ENCODE measurements around the gene NPM1.

DNA sequence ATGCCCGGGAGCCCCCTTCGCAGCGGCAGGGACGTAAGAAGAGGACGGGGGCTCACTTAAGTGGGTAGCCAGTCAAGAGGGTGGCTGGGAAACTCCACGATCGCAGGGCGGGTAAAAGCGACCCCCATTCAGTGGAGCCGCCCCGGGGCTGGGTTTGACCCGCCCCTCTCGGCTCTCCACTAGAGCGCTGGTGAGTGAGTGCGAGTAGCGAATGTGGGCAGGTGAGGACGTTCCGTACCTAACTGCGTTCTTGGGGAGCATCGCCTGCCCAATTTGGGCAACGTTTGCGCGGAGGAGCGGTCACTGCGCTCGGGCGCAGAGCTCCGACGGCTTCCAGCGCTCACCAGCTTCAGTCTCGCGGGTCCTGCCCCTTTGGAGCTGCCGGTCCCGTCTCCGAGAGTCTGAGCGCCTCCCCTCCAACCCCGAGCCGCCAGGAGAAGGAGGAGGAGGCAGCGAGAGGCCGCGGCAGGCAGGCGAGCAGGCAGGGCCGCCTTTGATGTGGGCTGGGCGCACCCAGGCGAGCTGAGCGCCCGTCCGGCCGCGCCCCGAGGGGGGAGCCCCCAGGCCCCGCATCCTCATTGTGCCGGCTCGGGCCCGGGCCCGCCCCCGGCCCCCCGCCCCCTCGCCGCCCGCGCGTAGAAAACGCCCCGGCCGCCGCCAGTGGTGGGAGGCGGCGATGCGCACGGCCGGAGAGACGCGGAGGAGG, 31.5 kb downstream of the NPM1 start, which contains the start of gene FGF18:
- TF ChIP-seq, protein P1, sequence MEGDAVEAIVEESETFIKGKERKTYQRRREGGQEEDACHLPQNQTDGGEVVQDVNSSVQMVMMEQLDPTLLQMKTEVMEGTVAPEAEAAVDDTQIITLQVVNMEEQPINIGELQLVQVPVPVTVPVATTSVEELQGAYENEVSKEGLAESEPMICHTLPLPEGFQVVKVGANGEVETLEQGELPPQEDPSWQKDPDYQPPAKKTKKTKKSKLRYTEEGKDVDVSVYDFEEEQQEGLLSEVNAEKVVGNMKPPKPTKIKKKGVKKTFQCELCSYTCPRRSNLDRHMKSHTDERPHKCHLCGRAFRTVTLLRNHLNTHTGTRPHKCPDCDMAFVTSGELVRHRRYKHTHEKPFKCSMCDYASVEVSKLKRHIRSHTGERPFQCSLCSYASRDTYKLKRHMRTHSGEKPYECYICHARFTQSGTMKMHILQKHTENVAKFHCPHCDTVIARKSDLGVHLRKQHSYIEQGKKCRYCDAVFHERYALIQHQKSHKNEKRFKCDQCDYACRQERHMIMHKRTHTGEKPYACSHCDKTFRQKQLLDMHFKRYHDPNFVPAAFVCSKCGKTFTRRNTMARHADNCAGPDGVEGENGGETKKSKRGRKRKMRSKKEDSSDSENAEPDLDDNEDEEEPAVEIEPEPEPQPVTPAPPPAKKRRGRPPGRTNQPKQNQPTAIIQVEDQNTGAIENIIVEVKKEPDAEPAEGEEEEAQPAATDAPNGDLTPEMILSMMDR (IDR thresholded peaks at IDR 0.05 in 8 of 11, conservative IDR thresholded peaks at IDR 0.05 in 3 of 11) = peak in 2 of 11 experiments; percentile 0 to 12
- TF ChIP-seq POLR2AphosphoS5 (IDR thresholded peaks at IDR 0.05) = no peak

Measured in spleen (tissue), 7 donors.